Mesothelial cell of epicardium (in vitro differentiated cells): ENCODE measurements around the gene ANXA2. TPM values are rescaled to one million over a fixed set of nuclear protein-coding genes. Genes with fewer than 3 reads are reported as not detected.
"Not testable (repeated sequence)": the region's sequence is repeated elsewhere in the genome, so short reads cannot be mapped to it uniquely, and the experiment has no call there.

Source experiments
- DNase-seq, 2 experiments: peaks; one replicate each; pipeline ENCODE4 v3.0.0; 2021; ENCODE audit warnings: low spot score in 2 of 2; ENCODE audit not compliant: unreplicated experiment in 2 of 2
- H3K27ac Mint-ChIP-seq: 2 replicates; pipeline ENCODE4 v1.8.0; 2021; ENCODE audit warnings: mixed read lengths
- H3K27me3 Mint-ChIP-seq: 2 replicates; pipeline ENCODE4 v1.8.0; 2021; ENCODE audit warnings: low read depth, mixed read lengths
- H3K36me3 Mint-ChIP-seq: 2 replicates; pipeline ENCODE4 v1.8.0; 2021; ENCODE audit warnings: mixed read lengths
- H3K4me1 Mint-ChIP-seq: 2 replicates; pipeline ENCODE4 v1.8.0; 2021; ENCODE audit warnings: mixed read lengths
- H3K4me3 Mint-ChIP-seq: 2 replicates; pipeline ENCODE4 v1.8.0; 2021; ENCODE audit warnings: mild to moderate bottlenecking, moderate library complexity, mixed read lengths
- H3K9me3 Mint-ChIP-seq: 2 replicates; pipeline ENCODE4 v1.8.0; 2021; ENCODE audit warnings: mixed read lengths
- total RNA-seq: library from RNA; stranded (reverse); gene quantifications from 3 replicates; pipeline ENCODE4 v1.2.1, GENCODE V29; 2021
- TF ChIP-seq, protein P1 (sequence below): fragments of 200-600 bp; sonication (generic); IDR thresholded peaks from one replicate; pipeline ENCODE4 v1.5.0; 2021; ENCODE audit warnings: antibody characterized with exemption; ENCODE audit not compliant: unreplicated experiment

Gene ANXA2
- total RNA-seq, 1 donor from 2014 or later, result 1,040 TPM

DNA sequence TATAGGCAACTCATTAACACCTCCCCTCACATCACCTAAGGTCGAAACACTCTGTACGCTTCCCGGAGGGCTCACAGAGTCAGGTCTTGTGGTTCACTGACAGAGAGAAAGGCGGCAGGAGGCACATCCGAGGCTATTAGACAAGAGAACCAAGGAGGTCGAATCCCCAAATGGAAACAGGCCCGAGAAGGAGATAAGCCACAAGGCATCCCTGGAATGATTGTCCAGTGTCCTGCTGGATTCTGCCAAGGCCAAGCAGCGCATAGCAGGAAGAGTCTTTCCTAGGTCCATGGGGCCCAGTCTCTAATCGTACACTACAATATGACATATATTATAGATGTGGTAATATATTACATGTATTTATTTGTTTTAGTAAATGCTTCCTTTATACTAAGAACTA is 58.5 kb downstream of the ANXA2 start:
- H3K9me3 Mint-ChIP-seq, result no peaks in the 10 kb centered on the region
- H3K27ac Mint-ChIP-seq, result no peak overlapping the region
- H3K4me3 Mint-ChIP-seq, result no peak overlapping the region
- peaks cover 6% of the 10 kb centered on the region for H3K36me3 Mint-ChIP-seq
- peaks cover 20% of the 10 kb centered on the region for H3K4me1 Mint-ChIP-seq
- H3K27me3 Mint-ChIP-seq, result peaks cover 8% of the 10 kb centered on the region
- no peak for DNase-seq
- TF ChIP-seq, protein P1, sequence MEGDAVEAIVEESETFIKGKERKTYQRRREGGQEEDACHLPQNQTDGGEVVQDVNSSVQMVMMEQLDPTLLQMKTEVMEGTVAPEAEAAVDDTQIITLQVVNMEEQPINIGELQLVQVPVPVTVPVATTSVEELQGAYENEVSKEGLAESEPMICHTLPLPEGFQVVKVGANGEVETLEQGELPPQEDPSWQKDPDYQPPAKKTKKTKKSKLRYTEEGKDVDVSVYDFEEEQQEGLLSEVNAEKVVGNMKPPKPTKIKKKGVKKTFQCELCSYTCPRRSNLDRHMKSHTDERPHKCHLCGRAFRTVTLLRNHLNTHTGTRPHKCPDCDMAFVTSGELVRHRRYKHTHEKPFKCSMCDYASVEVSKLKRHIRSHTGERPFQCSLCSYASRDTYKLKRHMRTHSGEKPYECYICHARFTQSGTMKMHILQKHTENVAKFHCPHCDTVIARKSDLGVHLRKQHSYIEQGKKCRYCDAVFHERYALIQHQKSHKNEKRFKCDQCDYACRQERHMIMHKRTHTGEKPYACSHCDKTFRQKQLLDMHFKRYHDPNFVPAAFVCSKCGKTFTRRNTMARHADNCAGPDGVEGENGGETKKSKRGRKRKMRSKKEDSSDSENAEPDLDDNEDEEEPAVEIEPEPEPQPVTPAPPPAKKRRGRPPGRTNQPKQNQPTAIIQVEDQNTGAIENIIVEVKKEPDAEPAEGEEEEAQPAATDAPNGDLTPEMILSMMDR, result no peak

DNA sequence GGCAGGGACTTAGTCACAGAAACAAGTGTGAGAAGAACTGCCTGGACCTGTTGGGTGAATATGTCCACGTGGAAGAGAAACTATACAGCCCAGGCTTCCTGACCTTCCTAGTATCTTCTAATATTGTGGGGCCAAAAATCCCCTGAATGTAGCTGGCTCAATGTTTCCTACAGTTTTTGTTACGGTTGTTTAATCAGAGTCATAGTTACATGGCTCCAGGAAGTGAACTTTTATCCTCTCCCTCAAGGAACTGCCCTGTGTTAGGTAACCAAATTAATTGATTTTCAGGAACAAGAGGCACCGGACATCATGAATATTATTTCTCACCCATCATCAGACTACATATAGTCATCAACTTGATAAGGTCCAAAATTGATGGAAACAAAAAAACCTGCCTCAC is 59.0 kb downstream of the ANXA2 start:
- Mint-ChIP-seq H3K4me3 (no peak overlapping the region), H3K27ac (no peak overlapping the region), H3K9me3 (peaks cover 4% of the 10 kb centered on the region), H3K36me3 (peaks cover 6% of the 10 kb centered on the region), H3K4me1 (peaks cover 20% of the 10 kb centered on the region), H3K27me3 (peaks cover 12% of the 10 kb centered on the region)
- TF ChIP-seq, protein P1, result no peak
- no peak for DNase-seq

DNA sequence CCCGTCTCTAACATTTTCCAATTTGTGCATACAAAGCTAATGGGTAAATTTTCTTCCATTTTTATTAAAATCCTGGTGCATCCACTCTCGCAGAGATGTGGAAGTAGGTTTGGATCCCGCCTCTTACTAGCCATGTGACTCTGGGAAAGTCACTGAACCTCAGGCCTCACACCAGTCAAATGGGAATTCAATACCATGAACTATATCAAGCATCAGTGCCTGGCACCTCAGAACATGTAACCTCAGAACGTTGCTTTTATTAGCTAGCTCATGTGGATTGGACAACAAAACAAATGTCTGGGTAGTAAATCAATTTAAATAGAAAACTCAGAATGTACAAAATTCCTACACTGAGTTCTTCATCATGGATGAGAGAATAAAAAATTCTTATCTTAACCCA is 60.7 kb downstream of the ANXA2 start:
- peaks cover 8% of the 10 kb centered on the region for H3K4me1 Mint-ChIP-seq
- peaks cover 3% of the 10 kb centered on the region for H3K36me3 Mint-ChIP-seq
- no peak overlapping the region for H3K27ac Mint-ChIP-seq
- H3K4me3 Mint-ChIP-seq, result no peak overlapping the region
- TF ChIP-seq, protein P1, result no peak
- H3K9me3 Mint-ChIP-seq, result peaks cover 5% of the 10 kb centered on the region
- no peak for DNase-seq
- peaks cover 29% of the 10 kb centered on the region for H3K27me3 Mint-ChIP-seq

DNA sequence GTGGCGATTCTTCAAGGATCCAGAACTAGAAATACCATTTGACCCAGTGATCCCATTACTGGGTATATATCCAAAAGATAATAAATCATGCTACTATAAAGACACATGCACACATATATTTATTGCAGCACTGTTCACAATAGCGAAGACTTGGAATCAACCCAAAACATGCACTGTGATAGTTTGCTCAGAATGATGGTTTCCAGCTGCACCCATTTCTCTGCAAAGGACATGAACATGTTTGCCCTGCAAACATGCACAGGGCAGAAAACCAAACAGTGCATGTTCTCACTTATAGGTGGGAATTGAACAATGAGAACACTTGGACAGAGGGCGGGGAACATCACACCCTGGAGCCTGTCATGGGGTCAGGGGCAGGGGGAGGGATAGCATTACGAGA is 62.5 kb downstream of the ANXA2 start:
- not testable (repeated sequence) for H3K9me3 Mint-ChIP-seq, H3K4me1 Mint-ChIP-seq, DNase-seq, H3K27ac Mint-ChIP-seq, H3K4me3 Mint-ChIP-seq, H3K36me3 Mint-ChIP-seq
- peaks cover 41% of the 10 kb centered on the region for H3K27me3 Mint-ChIP-seq

DNA sequence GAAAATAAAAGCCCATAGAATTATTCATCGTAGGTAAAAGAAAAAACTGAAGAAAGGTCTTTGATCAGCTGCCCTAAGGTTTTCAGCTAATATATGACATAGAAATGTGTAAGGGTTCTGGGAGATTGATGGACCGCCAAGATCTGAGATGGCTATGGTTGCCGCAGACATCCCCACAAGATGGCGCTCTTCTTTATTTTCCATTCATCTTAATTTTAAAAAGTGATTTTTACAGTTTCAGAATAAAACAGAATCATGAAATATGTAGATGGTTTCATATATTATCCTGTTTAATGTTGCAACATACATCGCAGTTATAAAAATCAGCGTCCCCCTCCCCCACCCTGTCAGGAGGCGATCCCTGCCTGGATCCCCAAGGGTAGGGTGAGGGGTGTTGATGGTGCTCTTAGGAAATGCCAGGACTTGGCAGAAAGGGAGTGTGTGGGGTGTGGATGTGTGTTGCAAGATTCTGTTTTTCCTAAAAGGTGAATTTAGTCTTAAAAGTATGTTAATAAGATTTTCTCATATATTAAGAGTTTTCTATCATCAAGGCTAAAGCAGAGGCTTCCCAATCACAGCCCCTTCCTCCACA is 68.8 kb downstream of the ANXA2 start:
- Mint-ChIP-seq H3K27me3 (peaks cover 69% of the 10 kb centered on the region), H3K36me3 (no peaks in the 10 kb centered on the region), H3K27ac (no peak overlapping the region), H3K9me3 (peaks cover 2% of the 10 kb centered on the region), H3K4me1 (peaks cover 31% of the 10 kb centered on the region), H3K4me3 (no peak overlapping the region)
- TF ChIP-seq, protein P1, result peak; percentile 72
- no peak for DNase-seq

DNA sequence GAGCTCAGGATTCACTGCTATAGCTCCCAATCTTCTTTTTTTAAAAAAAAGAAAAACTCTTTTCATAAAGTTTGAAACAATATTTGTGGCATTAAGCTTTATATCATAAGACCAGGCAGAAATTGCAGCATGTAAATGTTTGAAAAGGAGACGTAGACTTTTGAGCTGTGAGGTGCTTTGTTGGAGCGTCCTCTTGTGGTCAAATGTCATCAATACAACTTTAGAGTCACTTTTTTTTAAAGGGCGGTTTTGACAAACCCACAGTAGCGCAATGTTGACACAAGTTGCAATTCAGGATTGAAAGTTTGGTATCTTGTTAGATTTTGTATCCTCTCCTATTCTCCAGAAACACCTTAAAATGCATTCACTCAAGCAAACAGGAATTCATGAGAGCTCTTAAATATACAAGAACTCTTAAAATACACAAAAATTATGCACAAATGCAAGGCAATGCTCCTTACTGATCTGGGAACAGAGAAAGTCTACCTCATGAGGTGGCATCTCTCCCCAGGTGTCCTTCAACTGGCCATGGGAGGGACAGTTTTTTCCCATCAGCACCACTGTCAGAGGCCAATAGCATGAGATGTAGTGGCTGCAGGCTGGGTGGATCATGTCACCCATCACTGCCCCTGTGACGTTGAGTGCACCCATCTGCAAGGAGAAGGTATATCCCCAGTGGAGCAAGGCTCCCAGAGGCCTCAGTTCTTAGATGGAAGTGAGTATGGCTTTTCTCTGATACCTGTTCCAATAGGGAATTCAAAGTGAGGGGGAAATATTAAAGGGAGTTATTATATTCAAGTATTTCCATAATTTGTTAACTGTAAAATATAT is 70.7 kb downstream of the ANXA2 start:
- H3K36me3 Mint-ChIP-seq, result no peaks in the 10 kb centered on the region
- TF ChIP-seq, protein P1, result peak; percentile 94
- no peak overlapping the region for H3K27ac Mint-ChIP-seq
- no peak overlapping the region for H3K4me3 Mint-ChIP-seq
- H3K4me1 Mint-ChIP-seq, result peaks cover 38% of the 10 kb centered on the region
- DNase-seq, result no peak
- H3K9me3 Mint-ChIP-seq, result no peaks in the 10 kb centered on the region
- peaks cover 68% of the 10 kb centered on the region for H3K27me3 Mint-ChIP-seq
